Colonic mucosa (tissue), 4 donors: ENCODE data around the gene SPATA20. TPM values are rescaled to one million over a fixed set of nuclear protein-coding genes. Genes with fewer than 3 reads are reported as not detected.

Experiments used
- DNase-seq: peaks from one replicate; pipeline ENCODE4 v3.0.0-alpha.2; 2020
- H3K27ac ChIP-seq: fragments of 200-600 bp; one replicate; pipeline ENCODE4 v1.8.0; 2021
- H3K27me3 ChIP-seq: fragments of 200-600 bp; one replicate; pipeline ENCODE4 v1.8.0; 2021
- H3K36me3 ChIP-seq: fragments of 200-600 bp; one replicate; pipeline ENCODE4 v1.8.0; 2021
- H3K4me1 ChIP-seq: fragments of 200-600 bp; one replicate; pipeline ENCODE4 v1.8.0; 2021; ENCODE audit warnings: mild to moderate bottlenecking
- H3K4me3 ChIP-seq: fragments of 200-600 bp; one replicate; pipeline ENCODE4 v1.8.0; 2021
- H3K9ac ChIP-seq, 2 donors: one replicate each; pipeline ENCODE4 v1.7.0; 2013; ENCODE audit warnings: control low read depth in 2 of 2, low read depth in 2 of 2, low read length in 2 of 2
- H3K9me3 ChIP-seq: fragments of 200-600 bp; one replicate; pipeline ENCODE4 v1.8.0; 2021
- CTCF ChIP-seq: fragments of 200-600 bp; IDR thresholded peaks from one replicate; pipeline ENCODE4 v1.8.0; 2022; ENCODE audit warnings: antibody characterized with exemption, mild to moderate bottlenecking
- intact Hi-C: fragments of 100-400 bp; cut with DNase I; formaldehyde crosslinking; loops from one replicate; pipeline ENCODE4 v1.14.1; 2022
- total RNA-seq, 2 donors: library from RNA; stranded (reverse); fragmentation: NEBNext Ultra II Directional in 1 of 2; extraction: Animal tissue kit (Norgen Biotek cat#: 25700) in 1 of 2; gene quantifications; one replicate each; pipeline ENCODE4 v1.2.1, GENCODE V29; 2021
- donor health status: healthy.
- donor health status: DM: no; HTN: no; CAD: no.
- donor health status: DM: no; HTN: no; CAD: no.

SPATA20 gene
- total RNA-seq, 2 donors from 2014 or later = 41.6 to 53.1 TPM

GRCh38 chr17:50586421-50587247, 39.7 kb downstream of the SPATA20 start:
- Histone ChIP-seq H3K9ac (no peak overlapping the region), H3K4me1 (no peaks in the 10 kb centered on the region), H3K27ac (no peak overlapping the region), H3K4me3 (no peak overlapping the region), H3K27me3 (no peaks in the 10 kb centered on the region), H3K36me3 (no peaks in the 10 kb centered on the region), H3K9me3 (no peaks in the 10 kb centered on the region)
- intact Hi-C loops = no loop called here
- no peak for TF ChIP-seq CTCF
- DNase-seq = no peak

- Histone ChIP-seq H3K27ac (no peak overlapping the region), H3K9ac (no peak overlapping the region), H3K4me1 (no peaks in the 10 kb centered on the region), H3K9me3 (no peaks in the 10 kb centered on the region), H3K27me3 (no peaks in the 10 kb centered on the region), H3K4me3 (no peak overlapping the region), H3K36me3 (no peaks in the 10 kb centered on the region)
- no peak for TF ChIP-seq CTCF
- no peak for DNase-seq
- intact Hi-C loops = no loop called here
Observed at GRCh38 chr17:50587571-50587970, 40.6 kb downstream of the SPATA20 start.

GRCh38 chr17:50588391-50589049, 41.5 kb downstream of the SPATA20 start:
- Histone ChIP-seq H3K9me3 (no peaks in the 10 kb centered on the region), H3K27me3 (no peaks in the 10 kb centered on the region), H3K27ac (no peak overlapping the region), H3K4me3 (no peak overlapping the region), H3K4me1 (no peaks in the 10 kb centered on the region), H3K9ac (no peak overlapping the region), H3K36me3 (no peaks in the 10 kb centered on the region)
- TF ChIP-seq CTCF = no peak
- intact Hi-C loops = no loop called here
- DNase-seq = no peak

- DNase-seq = no peak
- H3K27me3 ChIP-seq = no peaks in the 10 kb centered on the region
- TF ChIP-seq CTCF = no peak
- H3K9me3 ChIP-seq = no peaks in the 10 kb centered on the region
- H3K4me1 ChIP-seq = no peaks in the 10 kb centered on the region
- H3K36me3 ChIP-seq = no peaks in the 10 kb centered on the region
- no peak overlapping the region for H3K4me3 ChIP-seq
- intact Hi-C loops = no loop called here
- no peak overlapping the region for H3K9ac ChIP-seq
- H3K27ac ChIP-seq = no peak overlapping the region
Observed at GRCh38 chr17:50589095-50589705, 42.2 kb downstream of the SPATA20 start.

GRCh38 chr17:50590946-50591737, 44.2 kb downstream of the SPATA20 start:
- H3K9me3 ChIP-seq = no peaks in the 10 kb centered on the region
- H3K9ac ChIP-seq = no peak overlapping the region
- no peak overlapping the region for H3K4me3 ChIP-seq
- no peak for TF ChIP-seq CTCF
- H3K36me3 ChIP-seq = no peaks in the 10 kb centered on the region
- no peak for DNase-seq
- no peak overlapping the region for H3K27ac ChIP-seq
- no peaks in the 10 kb centered on the region for H3K4me1 ChIP-seq
- H3K27me3 ChIP-seq = no peaks in the 10 kb centered on the region
- intact Hi-C loops = no loop called here
